Dermis microvascular lymphatic vessel endothelial cell (primary cell): ENCODE data around the gene TMEM132E. TPM values are rescaled to one million over a fixed set of nuclear protein-coding genes. Genes with fewer than 3 reads are reported as not detected.

Experiments used
- DNase-seq, 2 donors: peaks; one replicate each; pipeline versions ENCODE4 v3.0.0 to v3.0.0-alpha.2; 2010; ENCODE audit warnings: low read depth in 2 of 2
- total RNA-seq: library from RNA; depleted of rRNA; stranded (reverse); fragments of >200 nt; gene quantifications from 2 replicates; pipeline ENCODE4 v1.2.1, GENCODE V29; 2014

The TMEM132E gene
- total RNA-seq, 1 donor from 2014 or later, result not detected

GRCh38 chr17:34569591-34569990 lies 9.8 kb upstream of the TMEM132E start:
- no peak for DNase-seq

GRCh38 chr17:34570506-34570905 lies 8.9 kb upstream of the TMEM132E start:
- DNase-seq, result no peak

- no peak for DNase-seq
Observed at GRCh38 chr17:34571428-34572130, 7.8 kb upstream of the TMEM132E start.

- no peak for DNase-seq
Observed at GRCh38 chr17:34572483-34572882, 6.9 kb upstream of the TMEM132E start.

GRCh38 chr17:34575182-34575581 lies 4.2 kb upstream of the TMEM132E start:
- DNase-seq, result no peak

- no peak for DNase-seq
Observed at GRCh38 chr17:34578016-34578415, 1.4 kb upstream of the TMEM132E start.

GRCh38 chr17:34578656-34579016 lies 746 bp upstream of the TMEM132E start:
- no peak for DNase-seq

- no peak for DNase-seq
Observed at GRCh38 chr17:34579979-34580684, 750 bp downstream of the TMEM132E start.

GRCh38 chr17:34580685-34581445 lies 1.5 kb downstream of the TMEM132E start:
- DNase-seq, result no peak

GRCh38 chr17:34581446-34582184 lies 2.2 kb downstream of the TMEM132E start:
- DNase-seq, result peak in 1 of 2 donors; percentile 7

- DNase-seq, result no peak
Observed at GRCh38 chr17:34582185-34582900, 3.0 kb downstream of the TMEM132E start.

- DNase-seq, result no peak
Observed at GRCh38 chr17:34582901-34583245, 3.5 kb downstream of the TMEM132E start.

GRCh38 chr17:34584805-34585416 lies 5.5 kb downstream of the TMEM132E start:
- DNase-seq, result peak in 1 of 2 donors; percentile 22

- no peak for DNase-seq
Observed at GRCh38 chr17:34586346-34586846, 7.0 kb downstream of the TMEM132E start.

- no peak for DNase-seq
Observed at GRCh38 chr17:34588266-34588665, 8.9 kb downstream of the TMEM132E start.

GRCh38 chr17:34589120-34589965 lies 10.0 kb downstream of the TMEM132E start:
- no peak for DNase-seq

- no peak for DNase-seq
Observed at GRCh38 chr17:34592002-34592401, 12.6 kb downstream of the TMEM132E start.

- DNase-seq, result no peak
Observed at GRCh38 chr17:34596920-34597319, 17.5 kb downstream of the TMEM132E start.

GRCh38 chr17:34598161-34598776 lies 18.9 kb downstream of the TMEM132E start:
- no peak for DNase-seq
